ENCODE measurements around the gene ATXN7L2.
"Not testable (repeated sequence)": the region's sequence is repeated elsewhere in the genome, so short reads cannot be mapped to it uniquely, and the experiment has no call there.

ATXN7L2 gene, protein sequence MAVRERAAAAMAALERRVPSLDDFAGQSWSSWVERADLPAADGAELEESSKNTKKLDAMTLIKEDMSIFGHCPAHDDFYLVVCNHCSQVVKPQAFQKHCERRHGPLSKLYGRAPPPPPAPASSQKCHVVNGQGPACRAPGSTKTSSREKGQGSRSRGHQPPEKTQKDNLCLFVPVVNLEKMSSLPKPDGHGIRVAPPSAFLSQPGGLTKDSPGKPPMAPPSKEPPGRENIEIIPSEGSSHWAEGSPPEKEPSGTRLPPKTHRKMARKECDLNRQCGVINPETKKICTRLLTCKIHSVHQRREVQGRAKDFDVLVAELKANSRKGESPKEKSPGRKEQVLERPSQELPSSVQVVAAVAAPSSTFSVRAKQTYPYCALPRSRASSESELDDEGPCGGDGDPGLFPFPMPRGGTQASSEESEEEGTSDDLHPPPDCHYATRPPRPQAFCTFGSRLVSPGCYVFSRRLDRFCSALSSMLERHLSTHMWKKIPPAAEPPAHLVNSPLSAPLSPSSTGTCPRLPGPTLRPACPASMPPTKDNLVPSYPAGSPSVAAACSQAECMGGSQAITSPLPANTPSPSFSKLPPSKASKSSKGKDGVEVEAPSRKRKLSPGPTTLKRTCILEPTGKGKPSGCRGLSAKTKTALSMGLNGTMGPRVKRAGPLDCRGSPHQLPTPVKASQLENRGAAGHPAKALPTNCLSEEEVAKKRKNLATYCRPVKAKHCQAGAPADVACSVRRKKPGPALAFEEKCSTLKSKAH

GRCh38 chr1:109483672-109484518 is at the start of gene ATXN7L2:
Gene ATXN7L2 (plus strand): TSS chr1:109483905. CDS start chr1:109483954, 49 bp downstream.
- peak; percentile 71 to 87 for DNase-seq (ENCODE audit: low read depth in 2 of 2, low spot score in 1 of 2)

DNA sequence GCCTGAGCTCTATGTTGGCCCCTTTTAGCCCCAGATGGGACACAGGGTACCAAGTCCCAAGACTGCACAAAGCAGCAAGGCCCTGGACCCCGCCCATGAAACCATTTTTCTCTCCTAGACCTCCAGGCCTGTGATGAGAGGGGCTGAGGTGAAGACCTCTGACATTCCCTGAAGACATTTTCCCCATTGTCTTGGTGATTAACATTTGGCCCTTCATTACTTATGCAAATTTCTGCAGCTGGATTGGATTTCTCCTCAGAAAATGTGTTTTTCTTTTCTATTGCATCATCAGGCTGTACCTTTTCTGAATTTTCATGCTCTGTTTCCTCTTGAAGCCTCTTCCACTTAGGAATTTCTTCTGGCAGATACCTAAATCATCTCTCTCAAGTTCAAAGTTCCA is 49.2 kb upstream of the ATXN7L2 start:
- no peak for DNase-seq (ENCODE audit: low read depth in 2 of 2, low spot score in 1 of 2)

GRCh38 chr1:109438798-109439297 is 44.9 kb upstream of the ATXN7L2 start:
- DNase-seq (ENCODE audit: low read depth in 2 of 2, low spot score in 1 of 2), result no peak

DNA sequence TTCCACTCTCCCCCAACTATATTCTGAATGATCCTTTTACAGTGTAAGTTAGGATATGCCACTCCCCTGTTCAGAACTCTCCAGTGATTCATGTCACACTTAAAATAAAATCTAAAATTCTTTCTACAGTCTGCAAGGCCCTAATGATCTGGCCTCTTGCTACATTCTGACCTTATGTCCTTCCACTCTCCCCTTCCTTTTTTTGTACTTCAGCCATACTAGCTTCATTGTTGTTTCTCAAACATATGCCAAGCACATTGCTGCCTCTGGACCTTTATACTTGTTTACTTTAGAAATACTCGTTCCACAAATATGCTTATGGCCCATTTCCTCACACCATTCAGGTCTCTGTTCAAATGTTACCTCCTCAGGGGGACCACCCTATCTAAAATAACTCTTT is 42.6 kb upstream of the ATXN7L2 start:
- DNase-seq (ENCODE audit: low read depth in 2 of 2, low spot score in 1 of 2), result no peak

GRCh38 chr1:109443476-109443875 is 40.2 kb upstream of the ATXN7L2 start:
- DNase-seq (ENCODE audit: low read depth in 2 of 2, low spot score in 1 of 2), result no peak

DNA sequence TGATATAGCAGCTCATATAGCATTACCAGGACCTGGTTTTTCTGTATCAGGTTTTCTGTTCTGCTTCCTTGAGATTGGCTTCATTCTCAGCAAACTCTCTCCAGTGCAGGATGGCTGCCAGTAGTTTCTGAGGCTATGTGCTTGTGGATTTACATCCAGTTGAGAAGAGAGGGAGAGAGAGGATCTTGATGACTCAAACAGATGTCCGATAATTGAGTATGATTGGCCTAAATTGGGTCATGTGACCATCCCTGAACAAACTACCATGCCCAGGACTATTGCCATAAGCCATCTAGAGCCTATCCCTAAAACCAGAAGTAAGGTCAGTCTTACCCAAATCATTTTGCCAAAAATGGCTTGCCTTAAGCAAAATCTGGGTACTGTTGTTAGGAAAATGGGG is 39.4 kb upstream of the ATXN7L2 start:
- no peak for DNase-seq (ENCODE audit: low read depth in 2 of 2, low spot score in 1 of 2)

DNA sequence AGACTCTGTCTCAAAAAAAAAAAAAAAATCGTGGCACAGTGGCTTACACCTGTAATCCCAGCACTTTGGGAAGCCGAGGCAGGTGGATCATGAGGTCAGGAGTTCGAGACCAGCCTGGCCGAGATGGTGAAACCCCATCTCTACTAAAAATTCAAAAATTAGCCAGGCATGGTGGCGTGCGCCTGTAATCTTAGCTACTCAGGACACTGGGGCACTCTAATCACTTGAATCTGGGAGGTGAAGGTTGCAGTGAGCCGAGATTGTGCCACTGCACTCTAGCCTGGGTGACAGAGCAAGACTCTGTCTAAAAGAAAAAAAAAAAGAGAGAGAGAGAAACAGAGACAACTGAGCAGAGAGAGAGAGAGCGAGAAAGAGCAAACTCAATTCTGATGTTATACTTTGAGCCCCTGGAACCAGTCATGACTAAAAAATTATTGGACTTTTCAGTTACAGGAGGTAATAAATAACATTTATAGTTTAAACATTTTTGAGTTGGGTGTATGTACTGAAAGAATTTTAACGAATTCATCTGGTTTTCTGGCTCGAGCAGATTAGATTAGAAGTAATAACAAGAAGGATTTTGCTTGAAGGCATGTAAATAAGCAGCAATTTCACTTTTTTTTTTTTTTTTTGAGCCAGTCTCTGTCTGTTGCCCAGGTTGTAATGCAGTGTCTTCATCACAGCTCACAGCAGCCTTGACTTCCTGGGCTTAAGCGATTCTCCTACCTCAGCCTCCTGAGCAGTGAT is 37.6 kb upstream of the ATXN7L2 start:
- not testable (repeated sequence) for DNase-seq (ENCODE audit: low read depth in 2 of 2, low spot score in 1 of 2)

- DNase-seq (ENCODE audit: low read depth in 2 of 2, low spot score in 1 of 2), result no peak
Observed at GRCh38 chr1:109447524-109447923, 36.2 kb upstream of the ATXN7L2 start.

- no peak for DNase-seq (ENCODE audit: low read depth in 2 of 2, low spot score in 1 of 2)
Observed at GRCh38 chr1:109454497-109455133, 29.1 kb upstream of the ATXN7L2 start.

GRCh38 chr1:109457819-109458218 is 25.9 kb upstream of the ATXN7L2 start:
- DNase-seq (ENCODE audit: low read depth in 2 of 2, low spot score in 1 of 2), result no peak

- DNase-seq (ENCODE audit: low read depth in 2 of 2, low spot score in 1 of 2), result no peak
Observed at GRCh38 chr1:109466125-109466451, 17.6 kb upstream of the ATXN7L2 start.

- no peak for DNase-seq (ENCODE audit: low read depth in 2 of 2, low spot score in 1 of 2)
Observed at GRCh38 chr1:109466452-109467300, 17.0 kb upstream of the ATXN7L2 start, which contains the start of gene SYPL2. Gene SYPL2 (plus strand): TSS chr1:109466546. CDS start chr1:109466844, 298 bp downstream.

GRCh38 chr1:109467301-109467777 is 16.4 kb upstream of the ATXN7L2 start:
- DNase-seq (ENCODE audit: low read depth in 2 of 2, low spot score in 1 of 2), result no peak

DNA sequence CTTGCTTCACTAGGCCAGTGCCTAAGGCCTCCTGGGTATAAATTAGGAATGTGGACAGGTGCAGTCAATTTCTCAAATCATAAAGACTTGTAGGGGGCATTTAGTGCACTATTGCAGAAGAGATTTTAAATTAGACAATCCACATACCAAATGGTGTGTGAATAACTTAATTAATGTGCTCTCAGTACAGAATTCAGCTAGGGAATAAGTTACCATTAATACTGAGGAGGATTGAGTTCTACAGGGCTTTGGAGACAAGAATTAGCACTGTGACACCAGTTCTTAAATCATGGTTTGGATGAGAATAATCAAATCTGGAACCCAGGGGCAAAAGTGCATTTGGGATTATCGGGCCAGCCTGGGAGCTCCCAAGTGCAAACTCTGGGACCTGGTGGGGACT is 15.6 kb upstream of the ATXN7L2 start:
- DNase-seq (ENCODE audit: low read depth in 2 of 2, low spot score in 1 of 2), result no peak

- DNase-seq (ENCODE audit: low read depth in 2 of 2, low spot score in 1 of 2), result no peak
Observed at GRCh38 chr1:109468903-109469302, 14.8 kb upstream of the ATXN7L2 start.

DNA sequence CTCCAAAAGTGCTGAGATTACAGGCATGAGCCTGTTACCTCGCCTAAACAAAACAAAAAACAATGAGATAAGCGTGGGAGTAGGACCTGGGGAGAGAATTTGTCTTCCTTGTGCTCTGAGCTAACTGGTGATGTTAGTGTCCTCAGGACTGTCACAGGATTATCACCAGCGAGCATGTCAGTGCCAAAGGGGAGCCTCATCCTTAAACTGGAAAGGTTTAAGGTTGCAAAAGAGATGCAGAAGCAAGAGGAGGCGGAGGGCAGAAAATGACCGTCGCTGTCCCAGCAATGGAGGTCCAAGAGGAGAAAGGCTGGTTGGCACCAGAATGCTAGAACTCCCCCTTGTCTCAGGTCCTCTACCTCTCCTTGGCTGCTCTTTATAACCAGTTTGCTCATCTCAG is 13.5 kb upstream of the ATXN7L2 start:
- no peak for DNase-seq (ENCODE audit: low read depth in 2 of 2, low spot score in 1 of 2)

GRCh38 chr1:109472779-109473178 is 10.9 kb upstream of the ATXN7L2 start:
- DNase-seq (ENCODE audit: low read depth in 2 of 2, low spot score in 1 of 2), result no peak

GRCh38 chr1:109473284-109474057 is 10.2 kb upstream of the ATXN7L2 start:
- not testable (repeated sequence) for DNase-seq (ENCODE audit: low read depth in 2 of 2, low spot score in 1 of 2)
